RKO (cell line): ENCODE measurements around the gene TCP11L1.
"Not testable (repeated sequence)": the region's sequence is repeated elsewhere in the genome, so short reads cannot be mapped to it uniquely, and the experiment has no call there.

Experiments used
- DNase-seq: peaks from one replicate; pipeline ENCODE4 v3.0.0-alpha.2; 2016; ENCODE audit warnings: low spot score

The TCP11L1 gene

DNA sequence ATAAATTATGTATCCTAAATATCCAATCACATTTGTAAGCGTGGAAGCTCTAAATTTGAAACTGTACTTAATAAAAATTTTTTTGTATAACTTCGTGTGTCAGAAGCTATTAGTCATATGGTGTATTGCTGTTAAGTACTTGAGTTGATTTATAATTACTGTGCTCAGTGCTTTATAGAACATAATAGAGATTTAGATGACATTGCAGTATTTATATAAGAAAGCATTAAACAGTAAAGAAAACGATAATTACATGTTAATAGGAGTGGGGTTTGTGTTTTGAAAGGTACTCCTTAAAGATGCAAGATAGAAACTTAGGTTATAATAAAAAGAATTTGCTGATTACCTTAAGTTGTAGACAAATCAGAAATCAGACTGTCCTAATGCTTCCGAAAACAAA lies 5.9 kb upstream of the TCP11L1 start:
- DNase-seq: no peak

GRCh38 chr11:33035011-33035410 lies 4.4 kb upstream of the TCP11L1 start:
- no peak for DNase-seq

GRCh38 chr11:33040033-33040861 lies 875 bp downstream of the TCP11L1 start:
- peak; percentile 61 for DNase-seq

DNA sequence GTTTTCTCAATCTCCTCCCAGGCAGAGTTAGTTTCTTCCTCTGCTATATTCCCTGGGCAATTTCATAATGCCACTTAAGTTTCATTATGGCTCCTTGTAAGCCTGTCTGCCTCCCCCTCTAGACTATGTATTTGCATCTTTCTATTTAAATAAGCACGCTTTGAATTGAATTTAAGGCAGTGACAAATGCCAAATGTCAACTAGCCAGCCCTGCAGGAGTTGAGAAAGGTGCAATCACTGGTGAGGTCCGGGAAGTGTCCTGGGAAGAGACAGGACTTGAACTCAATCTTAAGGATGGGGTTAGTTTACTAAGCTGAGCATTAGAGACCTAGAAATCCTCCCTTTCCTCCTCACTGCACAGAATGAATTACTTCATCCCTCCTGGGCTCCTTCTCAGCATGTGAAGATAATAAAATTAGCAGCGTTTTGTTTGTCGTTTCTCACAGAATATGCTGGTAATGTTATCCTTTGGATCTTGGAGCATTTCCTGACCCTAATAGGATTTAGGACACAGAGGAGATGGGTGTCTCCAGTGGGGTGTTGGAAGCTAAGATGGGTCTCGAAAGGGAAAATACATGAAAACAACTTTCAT lies 1.6 kb downstream of the TCP11L1 start:
- no peak for DNase-seq

DNA sequence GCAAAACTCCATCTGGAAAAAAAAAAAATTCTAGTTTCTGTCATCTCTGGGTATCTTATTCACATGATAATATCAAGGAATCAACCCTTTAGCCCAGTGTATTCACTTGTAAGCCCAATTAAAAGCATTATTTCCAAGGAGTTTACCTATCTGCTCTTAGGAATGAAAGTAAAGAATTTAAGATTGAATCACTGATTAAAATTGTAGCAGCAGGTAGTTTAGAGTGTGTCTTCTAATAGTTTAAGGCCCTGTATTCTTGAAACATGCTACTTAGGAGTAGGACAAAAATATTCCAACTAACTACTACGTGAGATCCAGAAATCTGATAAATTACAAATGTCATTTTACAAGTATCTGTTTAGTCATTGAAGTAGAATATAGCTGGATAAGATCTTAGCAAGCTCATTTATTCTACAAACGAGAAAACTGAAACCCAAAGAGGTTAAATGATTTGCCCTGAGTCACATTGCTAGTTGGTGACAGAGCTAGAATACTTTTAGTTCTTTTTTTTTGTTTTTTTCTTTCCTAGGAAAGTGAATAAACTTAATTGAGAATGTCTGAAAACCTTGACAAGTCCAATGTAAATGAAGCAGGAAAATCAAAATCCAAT lies 4.0 kb downstream of the TCP11L1 start:
- no peak for DNase-seq

- DNase-seq: no peak
Observed at GRCh38 chr11:33044285-33044756, 4.9 kb downstream of the TCP11L1 start.

DNA sequence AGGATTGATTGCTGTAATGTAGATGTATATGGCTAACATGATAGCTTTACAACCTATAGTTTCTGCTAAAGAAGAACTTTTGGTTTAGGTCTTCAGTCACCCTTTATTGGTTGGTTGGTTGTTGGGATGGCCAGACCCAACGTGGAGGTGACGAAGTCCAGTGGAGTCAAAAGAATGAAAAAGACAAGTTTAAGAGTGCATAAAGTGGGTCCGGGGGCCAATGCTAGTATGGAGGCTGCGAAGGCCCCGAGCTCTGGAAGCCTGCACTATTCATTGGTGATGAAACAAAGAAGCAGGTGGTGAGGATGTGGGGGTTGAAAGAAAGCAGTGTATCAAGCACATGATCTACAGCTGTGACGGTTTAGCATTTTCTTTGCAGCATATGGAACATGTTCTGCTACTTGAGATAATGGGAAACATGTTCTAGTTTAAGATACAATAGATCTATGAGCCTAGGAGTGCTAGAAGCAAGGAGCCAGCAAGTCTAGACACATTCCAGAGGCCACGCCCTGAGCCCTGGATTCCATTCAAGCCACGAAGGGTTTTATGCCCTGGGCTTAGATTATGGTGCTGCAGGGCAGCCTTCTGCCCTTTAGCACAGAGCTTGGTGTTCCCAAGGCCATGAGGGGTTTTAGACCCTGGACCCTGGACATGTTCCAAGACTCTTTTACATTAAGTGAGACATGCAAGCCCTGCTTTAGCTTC lies 6.3 kb downstream of the TCP11L1 start:
- DNase-seq: no peak

- DNase-seq: not testable (repeated sequence)
Observed at GRCh38 chr11:33048701-33049100, 9.3 kb downstream of the TCP11L1 start.

DNA sequence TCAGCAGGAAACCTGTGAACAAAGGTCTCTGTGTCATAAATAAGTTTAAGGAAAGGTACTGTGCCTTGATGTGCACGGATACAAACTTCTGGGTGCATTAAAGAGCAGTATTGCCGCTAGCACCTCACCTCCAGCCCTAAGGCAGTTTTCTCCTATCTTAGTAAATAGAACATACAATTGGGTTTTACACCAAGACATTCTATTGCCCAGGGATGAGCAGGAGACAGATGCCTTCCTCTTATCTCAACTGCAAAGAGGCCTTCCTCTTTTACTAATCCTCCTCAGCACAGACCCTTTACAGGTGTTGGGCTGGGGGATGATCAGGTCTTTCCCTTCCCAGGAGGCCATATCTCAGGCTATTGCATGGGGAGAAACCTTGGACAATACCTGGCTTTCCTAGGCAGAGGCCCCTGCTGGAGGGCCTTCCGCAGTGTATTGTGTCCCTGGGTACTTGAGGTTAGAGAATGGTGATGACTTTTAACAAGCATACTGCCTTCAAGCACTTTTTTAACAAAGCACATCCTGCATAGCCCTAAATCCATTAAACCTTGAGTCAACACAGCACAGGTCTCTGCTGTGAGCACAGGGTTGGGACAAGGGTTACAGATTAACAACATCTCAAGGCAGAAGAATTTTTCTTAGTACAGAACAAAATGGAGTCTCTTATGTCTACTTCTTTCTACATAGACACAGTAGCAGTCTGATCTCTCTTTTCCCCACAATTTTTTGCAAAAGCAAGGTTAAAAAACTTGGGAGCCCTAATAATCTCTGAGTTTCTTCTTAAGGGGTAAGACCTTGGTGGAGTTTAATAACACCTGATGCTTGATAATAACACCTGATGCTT lies 10.4 kb downstream of the TCP11L1 start:
- not testable (repeated sequence) for DNase-seq

- no peak for DNase-seq
Observed at GRCh38 chr11:33052231-33052630, 12.9 kb downstream of the TCP11L1 start.

DNA sequence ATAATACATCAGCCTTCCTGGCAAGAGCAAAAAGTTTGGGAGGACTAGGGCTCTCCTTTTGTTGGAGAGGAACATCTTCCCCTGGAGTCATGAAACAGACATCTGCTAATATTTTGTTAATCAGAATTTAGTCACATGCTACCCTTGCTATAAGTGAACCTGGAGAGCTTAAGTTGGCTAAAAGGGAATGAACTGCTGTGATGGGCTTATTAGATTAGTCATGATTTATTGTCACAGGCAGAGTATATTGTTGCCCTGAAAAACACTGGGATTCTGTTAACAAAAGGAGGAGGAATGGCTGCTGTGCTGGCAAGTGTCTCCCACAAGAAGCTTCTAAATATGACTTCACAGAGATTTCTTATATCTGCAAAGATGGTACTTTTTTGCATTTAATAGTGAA lies 16.0 kb downstream of the TCP11L1 start:
- DNase-seq: no peak

- DNase-seq: no peak
Observed at GRCh38 chr11:33057284-33057683, 17.9 kb downstream of the TCP11L1 start.

DNA sequence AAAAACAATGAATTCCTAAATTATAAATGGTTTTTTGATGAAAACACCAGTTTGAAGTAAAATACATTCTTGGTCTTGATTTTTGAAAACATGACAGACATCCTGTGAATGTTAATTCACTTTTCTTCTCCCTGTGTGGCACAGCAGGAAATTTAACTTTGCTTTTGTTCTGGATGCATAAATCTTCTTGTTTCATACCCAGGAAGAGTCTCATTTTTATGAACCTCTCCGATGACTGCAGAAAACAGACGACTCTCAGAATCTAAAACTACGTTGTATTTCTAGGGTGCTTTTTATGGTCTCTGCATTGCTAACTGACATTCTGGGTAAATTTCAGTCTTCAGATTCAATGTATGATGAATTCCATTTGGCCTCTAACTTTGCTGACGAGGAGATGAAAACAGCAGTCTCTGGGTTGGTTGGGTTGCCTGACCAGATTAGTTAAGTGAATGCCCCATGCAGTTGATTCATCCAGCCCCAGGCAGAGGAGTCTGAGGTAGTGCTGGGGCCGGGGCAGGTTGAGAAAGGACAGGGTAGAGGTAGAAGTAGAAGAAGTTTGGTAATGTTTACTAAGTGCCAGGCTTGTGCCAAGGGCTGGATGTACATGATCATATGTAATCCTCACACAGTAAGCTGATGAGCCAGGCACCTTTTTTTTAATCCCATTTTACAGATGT lies 20.1 kb downstream of the TCP11L1 start:
- no peak for DNase-seq

DNA sequence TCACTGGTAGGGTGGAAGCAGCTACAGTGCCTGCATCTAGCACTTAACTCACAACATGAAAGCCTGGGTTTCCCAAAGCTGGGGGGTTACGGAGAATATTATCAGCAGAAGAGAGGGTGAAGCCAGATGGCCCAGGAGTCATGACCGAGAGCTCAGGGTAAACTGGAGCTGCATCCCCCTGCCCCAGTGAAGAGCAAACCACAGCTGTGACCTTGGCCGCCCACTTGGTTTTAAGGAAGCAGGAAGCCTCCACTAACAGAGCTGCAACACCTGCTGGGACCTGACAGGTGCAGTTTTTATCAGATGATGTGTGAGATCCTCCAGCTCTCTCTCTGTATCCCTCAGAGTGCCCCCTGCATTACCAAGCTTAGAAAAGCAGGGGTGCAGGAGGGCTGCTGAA lies 20.9 kb downstream of the TCP11L1 start:
- DNase-seq: no peak

GRCh38 chr11:33062137-33062536 lies 22.8 kb downstream of the TCP11L1 start:
- no peak for DNase-seq

DNA sequence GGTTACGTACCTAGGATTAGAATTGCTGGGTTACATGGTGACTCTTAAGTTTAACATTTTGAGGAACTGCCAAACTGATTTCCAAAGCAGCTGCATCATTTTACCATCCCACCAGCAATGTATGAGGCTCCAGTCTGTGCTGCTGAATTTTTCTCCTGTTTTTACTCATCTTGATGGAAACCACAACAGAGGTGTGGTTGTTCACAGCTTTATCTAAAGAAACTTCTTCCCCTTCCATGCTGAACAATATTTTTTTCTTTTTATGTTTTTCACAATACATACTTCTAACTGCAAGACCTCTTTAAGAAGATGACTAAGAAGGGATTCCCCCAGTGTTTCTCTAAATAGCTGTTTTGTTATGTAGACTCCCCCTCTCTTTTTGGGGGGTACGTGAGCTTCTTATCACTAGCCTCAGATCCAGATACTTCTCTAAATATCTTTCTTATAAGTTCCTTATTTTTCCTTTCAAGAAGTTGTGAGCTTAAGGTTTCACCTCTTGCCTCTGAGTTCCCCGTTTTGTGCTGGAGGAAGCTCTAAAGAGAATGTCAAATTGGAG lies 24.0 kb downstream of the TCP11L1 start:
- DNase-seq: no peak

GRCh38 chr11:33064033-33064825 lies 24.9 kb downstream of the TCP11L1 start:
- DNase-seq: no peak

GRCh38 chr11:33064866-33065265 lies 25.5 kb downstream of the TCP11L1 start:
- no peak for DNase-seq

DNA sequence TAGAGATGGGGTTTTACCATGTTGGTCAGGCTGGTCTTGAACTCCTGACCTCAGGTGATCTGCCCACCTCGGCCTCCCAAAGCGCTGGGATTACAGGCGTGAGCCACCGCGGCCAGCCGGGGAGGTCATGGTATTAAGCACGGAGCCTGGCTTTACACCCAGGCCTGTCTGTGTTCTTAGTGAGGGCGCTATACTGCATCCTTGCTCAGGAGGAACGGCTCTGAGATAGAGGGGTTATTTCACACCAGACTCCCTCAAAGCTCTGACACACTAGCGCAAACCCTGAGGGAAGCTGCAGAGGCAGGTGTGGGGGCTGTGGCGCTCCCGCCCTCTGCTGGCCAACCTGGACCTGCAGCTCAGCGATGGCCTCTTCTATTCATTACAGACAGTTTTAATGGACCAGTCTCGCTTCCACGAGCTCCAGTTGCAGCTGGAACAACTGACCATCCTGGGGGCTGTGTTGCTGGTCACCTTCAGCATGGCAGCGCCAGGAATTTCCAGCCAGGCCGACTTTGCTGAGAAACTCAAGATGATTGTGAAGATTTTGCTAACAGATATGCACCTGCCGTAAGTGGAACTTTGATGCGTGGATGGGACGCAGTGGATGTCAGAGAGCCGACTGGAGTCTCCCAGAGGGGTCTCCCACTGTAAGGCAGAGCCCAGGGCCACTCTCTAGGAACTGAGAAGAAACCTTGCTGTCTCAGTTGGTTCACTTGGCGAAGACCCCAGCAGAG lies 26.2 kb downstream of the TCP11L1 start:
- peak; percentile 63 for DNase-seq
